Activated CD8-positive, alpha-beta T cell treated with anti-CD3 and anti-CD28 coated beads, Interleukin-2, amount 10 ng/mL, durations not matched to agents 7 days and 5 days (primary cell): ENCODE results near the gene SLC12A8. TPM values are rescaled to one million over a fixed set of nuclear protein-coding genes. Genes with fewer than 3 reads are reported as not detected.

Source experiments
- ATAC-seq: fragments of 150-1000 bp; cut with Tn5 transposase; one replicate; pipeline ENCODE4 v1.10.0; 2021; ENCODE audit warnings: moderate library complexity
- CTCF ChIA-PET: fragments of 350-600 bp; sonication (Branson Sonifier 250); formaldehyde crosslinking; loops from one replicate; lab custom pipeline; 2021; ENCODE audit warnings: antibody characterized with exemption; lab: Charles Lee
- POLR2A ChIA-PET: fragments of 350-600 bp; sonication (Branson Sonifier 250); formaldehyde crosslinking; loops from one replicate; lab custom pipeline; 2021; ENCODE audit warnings: antibody characterized with exemption; lab: Charles Lee
- DNase-seq: peaks from one replicate; pipeline ENCODE4 v3.0.0-alpha.2; 2020
- H3K27ac Mint-ChIP-seq: one replicate; pipeline ENCODE4 v1.8.0; 2021; ENCODE audit warnings: mild to moderate bottlenecking, mixed read lengths
- H3K27me3 Mint-ChIP-seq: one replicate; pipeline ENCODE4 v1.8.0; 2021; ENCODE audit warnings: low read depth, mixed read lengths
- H3K36me3 Mint-ChIP-seq: one replicate; pipeline ENCODE4 v1.8.0; 2021; ENCODE audit warnings: low read depth, mixed read lengths
- H3K4me1 Mint-ChIP-seq: one replicate; pipeline ENCODE4 v1.8.0; 2021; ENCODE audit warnings: low read depth, mixed read lengths
- H3K4me3 Mint-ChIP-seq: one replicate; pipeline ENCODE4 v1.8.0; 2021; ENCODE audit warnings: mild to moderate bottlenecking, mixed read lengths
- H3K9me3 Mint-ChIP-seq: one replicate; pipeline ENCODE4 v1.8.0; 2022; ENCODE audit warnings: mixed read lengths; ENCODE audit not compliant: insufficient read depth
- microRNA-seq: library from miRNA; unstranded; fragments of <30 nt; microRNA quantifications from one replicate; pipeline ENCODE4 v1.2.0, GENCODE V29; 2022
- total RNA-seq, 2 experiments: library from RNA; stranded (reverse); gene quantifications; one replicate each; pipeline ENCODE4 v1.2.3, GENCODE V29; 2021

SLC12A8 gene
- total RNA-seq, 2 experiments from 2014 or later, result 0.45 to 0.50 TPM

DNA sequence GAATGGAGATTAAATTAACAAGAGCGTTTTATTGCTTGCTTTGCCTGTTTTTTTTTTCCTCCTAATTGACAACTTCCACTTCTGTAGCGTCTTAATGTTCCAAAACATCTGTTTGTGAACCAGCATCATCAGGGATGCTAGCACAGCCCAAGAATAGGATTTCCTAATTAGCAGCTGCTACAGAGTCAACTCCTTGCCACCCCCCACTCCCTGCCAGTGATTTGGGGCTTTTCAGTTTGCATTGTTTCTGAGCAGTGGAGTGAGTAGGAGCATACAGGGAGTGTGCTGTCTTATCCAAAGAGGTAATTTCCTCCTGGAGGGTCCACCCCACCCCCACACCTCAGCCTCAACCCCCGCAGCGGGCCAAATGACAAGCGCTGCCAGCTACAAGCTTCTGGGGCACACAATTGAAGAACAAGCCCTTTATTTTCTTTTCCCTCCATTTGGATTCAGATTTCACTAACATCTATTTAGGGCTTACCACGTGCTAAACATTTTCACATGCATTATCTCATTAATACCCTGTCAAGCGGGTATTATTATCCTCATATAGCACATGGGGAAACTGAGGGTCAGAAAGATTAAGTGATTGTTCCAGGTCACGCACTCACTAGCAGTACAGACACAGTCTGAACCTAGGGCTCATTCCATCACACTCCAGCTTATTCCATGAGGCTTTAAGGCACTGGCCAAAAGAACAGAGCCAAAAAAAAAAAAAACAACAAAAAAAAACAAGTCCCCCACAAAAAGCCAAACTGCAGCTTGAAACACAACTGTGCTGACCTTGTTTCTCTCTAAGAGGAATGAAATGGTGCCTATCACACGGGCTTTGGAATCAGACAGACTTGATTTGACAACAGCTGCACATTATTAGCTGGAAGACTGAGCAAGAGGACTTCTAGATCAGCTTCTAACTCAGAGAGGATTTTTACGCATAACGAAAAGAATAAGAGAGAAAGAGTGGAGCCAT, 173.1 kb downstream of the SLC12A8 start:
- Mint-ChIP-seq H3K27me3 (no peaks in the 10 kb centered on the region), H3K4me3 (no peak overlapping the region), H3K27ac (no peak overlapping the region), H3K36me3 (peaks cover 77% of the 10 kb centered on the region), H3K4me1 (peaks cover 31% of the 10 kb centered on the region), H3K9me3 (peaks cover 31% of the 10 kb centered on the region)
- ChIA-PET CTCF (interaction anchor here (2.0 kb wide), 1 partner anchor 13 kb away, joined by 5 read pairs; no protein-coding TSS in a partner anchor), POLR2A (no interaction called here)
- no peak for ATAC-seq
- no peak for DNase-seq

DNA sequence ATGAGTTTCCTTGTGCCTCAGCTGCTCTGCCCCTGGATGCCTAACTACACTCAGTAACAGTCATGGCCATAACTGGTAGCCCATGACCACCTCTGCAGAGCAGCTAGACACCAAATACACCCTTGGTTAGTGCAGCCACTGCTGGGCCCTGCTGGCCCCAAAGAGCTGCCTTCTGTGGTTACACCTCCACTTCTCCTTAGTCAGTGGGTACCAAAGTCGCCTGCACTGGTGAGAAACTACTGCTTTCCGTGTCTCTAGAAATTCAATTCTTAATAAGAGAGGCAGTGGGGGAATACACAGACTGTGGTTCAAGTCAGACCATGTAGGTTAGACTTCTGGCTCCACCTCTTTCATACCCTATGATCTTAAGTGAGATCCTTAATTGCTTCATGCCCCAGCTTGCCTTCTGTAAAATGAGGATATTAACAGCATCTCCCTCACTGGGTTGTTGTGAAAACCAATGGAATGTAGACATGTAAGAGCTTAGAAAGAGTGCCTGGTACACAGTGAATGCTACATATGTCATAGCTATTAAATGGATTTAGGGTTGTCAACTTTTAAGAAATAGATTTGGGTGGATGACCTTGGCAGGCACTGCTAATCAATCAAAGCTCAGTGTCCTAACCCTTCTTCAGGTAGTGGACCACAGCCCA, 174.9 kb downstream of the SLC12A8 start:
- Mint-ChIP-seq H3K9me3 (peaks cover 31% of the 10 kb centered on the region), H3K27me3 (no peaks in the 10 kb centered on the region), H3K36me3 (peaks cover 80% of the 10 kb centered on the region), H3K4me1 (peaks cover 40% of the 10 kb centered on the region), H3K27ac (peak overlapping the region; percentile 14), H3K4me3 (no peak overlapping the region)
- CTCF ChIA-PET, result interaction anchor here (1.3 to 2.0 kb wide), 3 partner anchors 14 to 19 kb away, joined by 3 to 5 read pairs (median 3); no protein-coding TSS in a partner anchor
- DNase-seq, result no peak
- POLR2A ChIA-PET, result no interaction called here
- ATAC-seq, result no peak

DNA sequence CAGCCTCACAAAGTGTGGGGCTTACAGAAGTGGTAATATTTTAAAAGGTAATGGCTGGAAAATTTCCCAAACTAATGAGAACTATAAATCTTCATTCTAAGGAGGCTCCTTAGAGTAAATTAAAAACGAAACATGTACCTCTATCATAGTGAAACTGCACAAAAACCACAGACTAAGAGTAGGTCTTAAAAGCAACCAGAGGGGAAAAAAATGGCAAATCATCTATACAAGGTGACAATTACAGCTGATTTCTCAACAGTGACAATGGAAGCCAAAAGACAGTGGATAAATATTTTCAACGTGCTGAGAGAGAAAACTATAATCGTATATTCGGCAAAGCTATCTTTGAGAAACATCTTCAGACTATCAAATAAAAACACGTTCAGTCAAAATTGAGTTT, 177.3 kb downstream of the SLC12A8 start:
- H3K4me3 Mint-ChIP-seq, result no peak overlapping the region
- peaks cover 56% of the 10 kb centered on the region for H3K4me1 Mint-ChIP-seq
- ATAC-seq (peak; percentile 65), DNase-seq (no peak)
- POLR2A ChIA-PET, result no interaction called here
- H3K27ac Mint-ChIP-seq, result no peak overlapping the region
- H3K9me3 Mint-ChIP-seq, result peaks cover 31% of the 10 kb centered on the region
- H3K27me3 Mint-ChIP-seq, result no peaks in the 10 kb centered on the region
- H3K36me3 Mint-ChIP-seq, result peaks cover 79% of the 10 kb centered on the region
- CTCF ChIA-PET, result no interaction called here

DNA sequence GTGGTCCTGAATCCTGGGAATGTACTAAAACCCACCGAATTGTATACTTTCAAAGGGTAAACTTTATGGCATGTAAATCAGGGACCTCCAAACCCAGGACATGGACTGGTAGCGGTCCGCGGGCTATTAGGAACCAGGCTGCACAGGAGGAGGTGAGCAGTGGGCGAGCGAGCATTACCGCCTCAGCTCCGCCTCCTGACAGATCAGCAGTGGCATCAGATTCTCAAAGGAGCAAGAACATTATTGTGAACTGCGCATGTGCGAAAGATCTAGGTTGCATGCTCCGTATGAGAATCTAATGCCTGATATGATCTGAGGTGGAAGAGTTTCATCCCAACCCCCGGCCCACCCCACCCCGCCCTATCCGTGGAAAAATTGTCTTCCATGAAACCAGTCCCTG, 178.9 kb downstream of the SLC12A8 start:
- no peak overlapping the region for H3K27ac Mint-ChIP-seq
- no peak overlapping the region for H3K4me3 Mint-ChIP-seq
- peaks cover 29% of the 10 kb centered on the region for H3K9me3 Mint-ChIP-seq
- CTCF ChIA-PET, result interaction anchor here (1.3 kb wide), 1 partner anchor 10 kb away, joined by 4 read pairs; no protein-coding TSS in a partner anchor
- DNase-seq, result no peak
- H3K4me1 Mint-ChIP-seq, result peaks cover 67% of the 10 kb centered on the region
- no peaks in the 10 kb centered on the region for H3K27me3 Mint-ChIP-seq
- ATAC-seq, result no peak
- POLR2A ChIA-PET, result no interaction called here
- peaks cover 78% of the 10 kb centered on the region for H3K36me3 Mint-ChIP-seq

DNA sequence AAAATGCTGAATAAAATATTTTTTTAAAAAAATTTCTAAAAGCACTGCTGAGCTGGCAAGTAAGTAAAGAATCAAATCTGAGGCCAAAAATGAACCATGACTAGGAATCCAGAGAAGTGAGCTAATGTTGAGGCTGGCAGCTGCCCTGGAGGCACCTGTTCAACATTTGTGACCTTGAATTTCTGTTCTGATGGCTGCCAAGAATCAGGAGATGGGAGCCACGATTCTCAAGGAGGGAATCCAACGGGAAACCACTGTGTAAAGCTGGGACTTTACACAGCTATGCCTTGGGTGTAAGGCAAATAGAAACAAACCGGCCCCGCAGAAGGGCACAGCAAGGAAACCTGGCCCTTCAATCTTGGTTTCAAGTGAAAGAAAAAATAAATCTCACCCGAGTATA, 179.4 kb downstream of the SLC12A8 start:
- Mint-ChIP-seq H3K4me3 (no peak overlapping the region), H3K9me3 (peaks cover 26% of the 10 kb centered on the region), H3K27ac (no peak overlapping the region), H3K27me3 (no peaks in the 10 kb centered on the region), H3K36me3 (peaks cover 78% of the 10 kb centered on the region), H3K4me1 (peaks cover 67% of the 10 kb centered on the region)
- DNase-seq (no peak), ATAC-seq (no peak)
- POLR2A ChIA-PET, result no interaction called here
- CTCF ChIA-PET, result interaction anchor here (1.3 to 1.4 kb wide), 2 partner anchors 9 to 122 kb away, joined by 3 to 4 read pairs; no protein-coding TSS in a partner anchor

DNA sequence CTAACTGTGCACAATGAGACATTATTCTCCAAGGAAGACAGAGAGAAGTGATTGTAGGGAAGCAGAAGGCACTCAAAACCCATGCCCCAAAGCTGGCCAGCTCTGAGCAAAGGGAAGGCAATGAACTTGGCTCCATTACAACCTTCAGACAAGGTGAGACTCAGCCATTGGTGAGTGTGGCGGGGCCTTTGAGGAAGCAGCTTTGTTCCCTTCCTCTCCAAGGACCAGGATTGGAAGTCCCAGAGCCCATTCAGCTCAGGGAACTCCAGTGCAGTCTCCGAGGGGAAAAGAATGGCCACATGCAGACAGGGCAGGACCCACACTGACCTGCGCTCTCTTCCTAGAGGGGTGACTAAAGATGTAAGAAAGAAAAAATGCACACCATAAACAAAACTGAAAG, 179.9 kb downstream of the SLC12A8 start:
- ChIA-PET POLR2A (no interaction called here), CTCF (interaction anchor here (1.0 to 1.4 kb wide), 3 partner anchors 9 to 122 kb away, joined by 3 to 4 read pairs (median 3); no protein-coding TSS in a partner anchor)
- peaks cover 78% of the 10 kb centered on the region for H3K36me3 Mint-ChIP-seq
- no peaks in the 10 kb centered on the region for H3K27me3 Mint-ChIP-seq
- DNase-seq (no peak), ATAC-seq (no peak)
- peaks cover 23% of the 10 kb centered on the region for H3K9me3 Mint-ChIP-seq
- peaks cover 67% of the 10 kb centered on the region for H3K4me1 Mint-ChIP-seq
- no peak overlapping the region for H3K4me3 Mint-ChIP-seq
- peak overlapping the region; percentile 37 for H3K27ac Mint-ChIP-seq

Small RNAs within 50 kb of the gene (microRNA-seq; reads per million reads assigned to microRNA genes)
- not detected for gene MIR5092

Other genes starting within 250 kb of the SLC12A8 start
- gene HEG1, start 156.8 kb downstream of the SLC12A8 start, total RNA-seq, result 10 to 100 TPM; 58.6 to 61.7 TPM
- 10 to 100 TPM; 39.1 to 39.6 TPM for gene ZNF148, start 162.6 kb upstream of the SLC12A8 start, total RNA-seq